HCT116 (cell line): ENCODE results near the gene DAAM1.

ENCODE experiments used
- CTCF ChIP-seq, 3 experiments: fragments of 200-600 bp in 1 of 3; sonication (generic) in 1 of 3; IDR thresholded peaks in 2 of 3; conservative IDR thresholded peaks in 1 of 3; 2 replicates each; pipeline ENCODE4 v1.5.1; 2012 to 2017; ENCODE audit warnings: low read depth in 2 of 3, low read length in 2 of 3, antibody characterized with exemption in 1 of 3, borderline replicate concordance in 1 of 3, control low read depth in 1 of 3, mild to moderate bottlenecking in 1 of 3, mixed read lengths in 1 of 3, mixed run types in 1 of 3, moderate library complexity in 1 of 3; ENCODE audit not compliant: insufficient read depth in 1 of 3
- EGR1 ChIP-seq: IDR thresholded peaks from 2 replicates; pipeline ENCODE4 v1.6.1; 2012; ENCODE audit warnings: low read depth
- EZH2 ChIP-seq: fragments of 200-600 bp; sonication (generic); IDR thresholded peaks from 2 replicates; pipeline ENCODE4 v1.6.1; 2017; ENCODE audit warnings: antibody characterized with exemption, mixed run types
- EZH2phosphoT487 ChIP-seq: fragments of 200-600 bp; IDR thresholded peaks from 2 replicates; pipeline ENCODE4 v1.6.1; 2018; ENCODE audit warnings: antibody characterized with exemption, borderline replicate concordance
- JUND ChIP-seq: IDR thresholded peaks from 2 replicates; pipeline ENCODE4 v1.6.1; 2012
- POLR2A ChIP-seq: IDR thresholded peaks from 2 replicates; pipeline ENCODE4 v1.7.0; 2011; ENCODE audit warnings: borderline replicate concordance; ENCODE audit not compliant: insufficient read depth, insufficient read length; ENCODE audit errors: extremely low read depth
- RAD21 ChIP-seq: IDR thresholded peaks from 2 replicates; pipeline ENCODE4 v1.6.1; 2012; ENCODE audit warnings: low read depth, mild to moderate bottlenecking
- REST ChIP-seq: IDR thresholded peaks from 2 replicates; pipeline ENCODE4 v1.6.1; 2012; ENCODE audit warnings: low read depth
- SRF ChIP-seq: IDR thresholded peaks from 2 replicates; pipeline ENCODE4 v1.6.1; 2012; ENCODE audit warnings: low read depth
- ZNF274 ChIP-seq: fragments of 200-500 bp; sonication (Bioruptor generic); IDR thresholded peaks from 2 replicates; pipeline ENCODE4 v1.6.1; 2014; ENCODE audit warnings: mild to moderate bottlenecking, low read depth, low read length, inconsistent platforms
- TF ChIP-seq, protein P1 (sequence below): IDR thresholded peaks from 2 replicates; pipeline ENCODE4 v1.6.1; 2012

DNA sequence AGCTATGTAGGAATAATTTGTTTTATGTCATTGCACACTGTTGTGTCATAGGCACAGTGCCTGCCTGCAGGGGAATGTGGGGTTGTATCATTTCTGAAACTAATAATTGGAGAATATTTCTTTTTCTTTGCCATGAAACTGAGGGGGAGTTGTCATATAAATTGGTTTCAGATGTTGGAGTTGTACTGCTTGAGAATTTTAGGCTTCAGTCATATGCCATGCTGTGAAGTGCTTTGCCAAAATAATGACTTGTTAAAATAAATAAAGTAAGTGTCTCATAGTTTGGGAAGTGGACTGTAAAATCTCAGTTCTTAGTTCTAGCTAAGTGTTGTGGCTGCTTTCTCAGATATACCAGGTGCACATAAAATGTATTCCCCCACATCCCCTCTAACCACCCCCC is 116.8 kb downstream of the DAAM1 start:
- TF ChIP-seq CTCF (IDR thresholded peaks at IDR 0.05 in 2 of 3, conservative IDR thresholded peaks at IDR 0.05 in 1 of 3; ENCODE audit: borderline replicate concordance in 1 of 3, insufficient read depth in 1 of 3, low read depth in 2 of 3, low read length in 2 of 3) (no peak), EZH2 (no peak), EZH2phosphoT487 (no peak), POLR2A (no peak), JUND (no peak), RAD21 (no peak), EGR1 (no peak), REST (no peak), ZNF274 (no peak), SRF (no peak)
- TF ChIP-seq, protein P1, sequence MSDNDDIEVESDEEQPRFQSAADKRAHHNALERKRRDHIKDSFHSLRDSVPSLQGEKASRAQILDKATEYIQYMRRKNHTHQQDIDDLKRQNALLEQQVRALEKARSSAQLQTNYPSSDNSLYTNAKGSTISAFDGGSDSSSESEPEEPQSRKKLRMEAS = no peak
